ENCODE data around the gene ZNF274. TPM values are rescaled to one million over a fixed set of nuclear protein-coding genes. Genes with fewer than 3 reads are reported as not detected.
A peak's percentile ranks its signal among the peaks of the same experiment; 100 is the strongest.

The ZNF274 gene
- total and polyA plus RNA-seq, 10 of the 15 experiments (the other 5 are each of a cell fraction or from before 2014, with no cell fraction given), result 2.7 to 17.6 (median 14.3) TPM

DNA sequence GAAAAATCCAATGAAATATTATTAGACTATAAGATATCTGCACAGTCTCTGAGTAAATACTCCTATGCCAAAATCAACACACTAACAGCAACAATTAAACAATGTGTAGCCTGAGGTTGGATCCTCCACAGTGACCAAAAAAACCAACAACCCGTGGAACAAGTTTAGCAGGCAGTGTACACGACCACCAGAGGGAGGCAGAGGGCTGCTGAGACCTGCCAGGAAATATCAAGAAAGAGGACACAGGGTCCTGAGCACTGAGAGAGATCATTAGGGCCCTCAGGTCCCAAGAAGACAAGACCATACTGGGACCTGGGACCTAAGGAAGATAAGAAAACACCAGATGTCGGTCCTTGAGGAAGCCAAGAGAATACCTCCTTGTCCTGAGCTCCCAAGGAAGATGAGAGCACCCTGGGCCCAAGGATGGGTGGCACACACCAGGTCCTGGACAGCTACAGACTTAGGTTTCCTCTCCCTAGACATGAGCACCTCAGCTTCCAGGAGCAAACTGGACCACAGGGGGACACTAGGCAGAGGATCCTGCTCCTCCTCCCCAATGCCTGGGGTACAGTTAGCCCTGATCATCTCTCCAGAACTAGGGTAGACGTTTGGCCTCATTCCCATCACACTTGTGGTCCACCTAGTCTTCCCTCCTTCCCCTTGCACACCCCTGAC is 822 bp upstream of the ZNF274 start:
- POLR2A ChIA-PET, result interaction anchor here (0.7 kb wide), 1 partner anchor 352 kb away, joined by 5 read pairs; no protein-coding TSS in a partner anchor
- SMC1A ChIA-PET (ENCODE audit: uncharacterized antibody, unreplicated experiment), result interaction anchor here (0.6 to 1.4 kb wide), 3 partner anchors 124 to 206 kb away, joined by 3 read pairs; no protein-coding TSS in a partner anchor
- in situ Hi-C loops (cut with MboI), result no loop called here
- RAD21 ChIA-PET (ENCODE audit: unreplicated experiment), result no interaction called here
- peak overlapping the region; percentile 96 for H3K4me2 ChIP-seq (ENCODE audit: control insufficient read depth, insufficient read depth)
- peaks cover 8% of the 10 kb centered on the region for H3K79me2 ChIP-seq (ENCODE audit: control insufficient read depth, insufficient read depth, low read length)
- peaks cover 10% of the 10 kb centered on the region for H3K4me1 ChIP-seq (ENCODE audit: control insufficient read depth, insufficient read depth, low read length)
- no peaks in the 10 kb centered on the region for H4K20me1 ChIP-seq (ENCODE audit: control insufficient read depth, insufficient read depth)
- DNase-seq (ENCODE audit: low read depth, low spot score) (no peak), ATAC-seq (peak; percentile 21), FAIRE-seq (peak; percentile 68)
- peak overlapping the region; percentile 98 for H3K27ac ChIP-seq (ENCODE audit: control insufficient read depth, insufficient read depth)
- TSS peak; percentile 85 for BruUV-seq (replicated peaks)
- H3K9me3 ChIP-seq (replicated peaks; ENCODE audit: control insufficient read depth, insufficient read depth, low read length), result peaks cover 38% of the 10 kb centered on the region
- no peaks in the 10 kb centered on the region for H3K27me3 ChIP-seq (replicated peaks in 1 of 2; ENCODE audit: control insufficient read depth in 2 of 2, insufficient read depth in 2 of 2, low read length in 1 of 2)
- H3K36me3 ChIP-seq (ENCODE audit: control insufficient read depth in 2 of 2, insufficient read depth in 2 of 2, low read length in 1 of 2), result peaks cover 0 to 5% of the 10 kb centered on the region in 2 experiments; a peak in 1 of 4 replicates
- 56% methylated on average over 4 of the region's 4 CpGs for WGBS (ENCODE audit: insufficient coverage, insufficient replicate concordance, low lambda C conversion rate, missing lambda C conversion rate)
- H2AFZ ChIP-seq (ENCODE audit: control insufficient read depth, low read depth, low read length), result peak overlapping the region; percentile 93
- CTCF ChIA-PET, result interaction anchor here (0.6 to 1.4 kb wide), 4 partner anchors 43 to 336 kb away, joined by 3 to 4 read pairs (median 4); no protein-coding TSS in a partner anchor
- intact Hi-C loops (cut with micrococcal nuclease; ENCODE audit: unreplicated experiment), result no loop called here
- peak overlapping the region; percentile 34; the same call in 1 of the 2 replicates for H3K9ac ChIP-seq (ENCODE audit: control insufficient read depth, insufficient read depth, low read length)
- H3K4me3 ChIP-seq, result peak overlapping the region; percentile 67
- peak; percentile 38; the same call in 1 of the 2 replicates for TF ChIP-seq SMC3 (IDR thresholded peaks at IDR 0.05; ENCODE audit: borderline replicate concordance, low read length)
- no peak for TF ChIP-seq TCF12 (IDR thresholded peaks at IDR 0.05; ENCODE audit: low read depth, low read length)
- TF ChIP-seq BRCA1 (IDR thresholded peaks at IDR 0.05; ENCODE audit: low read depth, low read length), result no peak
- no peak for TF ChIP-seq BCL11A (IDR thresholded peaks at IDR 0.05; ENCODE audit: low read depth, low read length)
- no peak for TF ChIP-seq CBFB (IDR thresholded peaks at IDR 0.05; ENCODE audit: low read depth)
- TF ChIP-seq CHD4 (IDR thresholded peaks at IDR 0.05), result no peak
- no peak for TF ChIP-seq MEF2B (IDR thresholded peaks at IDR 0.05; ENCODE audit: partially characterized antibody, poor library complexity, severe bottlenecking)
- TF ChIP-seq NR2C2 (IDR thresholded peaks at IDR 0.05; ENCODE audit: borderline replicate concordance, control insufficient read depth, insufficient read length, low read depth), result no peak
- no peak for TF ChIP-seq TCF3 (IDR thresholded peaks at IDR 0.05; ENCODE audit: borderline replicate concordance, insufficient read depth, low read depth, low read length)
- TF ChIP-seq JUND (IDR thresholded peaks at IDR 0.05; ENCODE audit: low read depth, low read length), result no peak
- TF ChIP-seq, protein P1, sequence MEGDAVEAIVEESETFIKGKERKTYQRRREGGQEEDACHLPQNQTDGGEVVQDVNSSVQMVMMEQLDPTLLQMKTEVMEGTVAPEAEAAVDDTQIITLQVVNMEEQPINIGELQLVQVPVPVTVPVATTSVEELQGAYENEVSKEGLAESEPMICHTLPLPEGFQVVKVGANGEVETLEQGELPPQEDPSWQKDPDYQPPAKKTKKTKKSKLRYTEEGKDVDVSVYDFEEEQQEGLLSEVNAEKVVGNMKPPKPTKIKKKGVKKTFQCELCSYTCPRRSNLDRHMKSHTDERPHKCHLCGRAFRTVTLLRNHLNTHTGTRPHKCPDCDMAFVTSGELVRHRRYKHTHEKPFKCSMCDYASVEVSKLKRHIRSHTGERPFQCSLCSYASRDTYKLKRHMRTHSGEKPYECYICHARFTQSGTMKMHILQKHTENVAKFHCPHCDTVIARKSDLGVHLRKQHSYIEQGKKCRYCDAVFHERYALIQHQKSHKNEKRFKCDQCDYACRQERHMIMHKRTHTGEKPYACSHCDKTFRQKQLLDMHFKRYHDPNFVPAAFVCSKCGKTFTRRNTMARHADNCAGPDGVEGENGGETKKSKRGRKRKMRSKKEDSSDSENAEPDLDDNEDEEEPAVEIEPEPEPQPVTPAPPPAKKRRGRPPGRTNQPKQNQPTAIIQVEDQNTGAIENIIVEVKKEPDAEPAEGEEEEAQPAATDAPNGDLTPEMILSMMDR (IDR thresholded peaks at IDR 0.05 in 2 of 3, conservative IDR thresholded peaks at IDR 0.05 in 1 of 3; ENCODE audit: control insufficient read depth in 2 of 3, extremely low read depth in 1 of 3, insufficient read depth in 1 of 3, low read depth in 3 of 3, low read length in 3 of 3), result peak; percentile 58 to 68 (median 61)
- TF ChIP-seq ZNF24 (IDR thresholded peaks at IDR 0.05), result no peak
- TF ChIP-seq ZBED1 (IDR thresholded peaks at IDR 0.05; ENCODE audit: borderline replicate concordance), result no peak
- TF ChIP-seq SREBF1 (IDR thresholded peaks at IDR 0.05; ENCODE audit: low read length), result no peak
- TF ChIP-seq RAD21 (IDR thresholded peaks at IDR 0.05; ENCODE audit: insufficient read depth, low read depth, low read length), result peak; percentile 58
- TF ChIP-seq MTA2 (IDR thresholded peaks at IDR 0.05; ENCODE audit: low read depth), result no peak
- no peak for TF ChIP-seq NRF1 (conservative IDR thresholded peaks at IDR 0.05; ENCODE audit: low read depth, low read length)
- no peak for TF ChIP-seq CBX3 (IDR thresholded peaks at IDR 0.05; ENCODE audit: borderline replicate concordance, low read depth)
- TF ChIP-seq, protein P2, sequence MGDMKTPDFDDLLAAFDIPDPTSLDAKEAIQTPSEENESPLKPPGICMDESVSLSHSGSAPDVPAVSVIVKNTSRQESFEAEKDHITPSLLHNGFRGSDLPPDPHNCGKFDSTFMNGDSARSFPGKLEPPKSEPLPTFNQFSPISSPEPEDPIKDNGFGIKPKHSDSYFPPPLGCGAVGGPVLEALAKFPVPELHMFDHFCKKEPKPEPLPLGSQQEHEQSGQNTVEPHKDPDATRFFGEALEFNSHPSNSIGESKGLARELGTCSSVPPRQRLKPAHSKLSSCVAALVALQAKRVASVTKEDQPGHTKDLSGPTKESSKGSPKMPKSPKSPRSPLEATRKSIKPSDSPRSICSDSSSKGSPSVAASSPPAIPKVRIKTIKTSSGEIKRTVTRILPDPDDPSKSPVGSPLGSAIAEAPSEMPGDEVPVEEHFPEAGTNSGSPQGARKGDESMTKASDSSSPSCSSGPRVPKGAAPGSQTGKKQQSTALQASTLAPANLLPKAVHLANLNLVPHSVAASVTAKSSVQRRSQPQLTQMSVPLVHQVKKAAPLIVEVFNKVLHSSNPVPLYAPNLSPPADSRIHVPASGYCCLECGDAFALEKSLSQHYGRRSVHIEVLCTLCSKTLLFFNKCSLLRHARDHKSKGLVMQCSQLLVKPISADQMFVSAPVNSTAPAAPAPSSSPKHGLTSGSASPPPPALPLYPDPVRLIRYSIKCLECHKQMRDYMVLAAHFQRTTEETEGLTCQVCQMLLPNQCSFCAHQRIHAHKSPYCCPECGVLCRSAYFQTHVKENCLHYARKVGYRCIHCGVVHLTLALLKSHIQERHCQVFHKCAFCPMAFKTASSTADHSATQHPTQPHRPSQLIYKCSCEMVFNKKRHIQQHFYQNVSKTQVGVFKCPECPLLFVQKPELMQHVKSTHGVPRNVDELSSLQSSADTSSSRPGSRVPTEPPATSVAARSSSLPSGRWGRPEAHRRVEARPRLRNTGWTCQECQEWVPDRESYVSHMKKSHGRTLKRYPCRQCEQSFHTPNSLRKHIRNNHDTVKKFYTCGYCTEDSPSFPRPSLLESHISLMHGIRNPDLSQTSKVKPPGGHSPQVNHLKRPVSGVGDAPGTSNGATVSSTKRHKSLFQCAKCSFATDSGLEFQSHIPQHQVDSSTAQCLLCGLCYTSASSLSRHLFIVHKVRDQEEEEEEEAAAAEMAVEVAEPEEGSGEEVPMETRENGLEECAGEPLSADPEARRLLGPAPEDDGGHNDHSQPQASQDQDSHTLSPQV (IDR thresholded peaks at IDR 0.05), result no peak
- TF ChIP-seq CBX5 (IDR thresholded peaks at IDR 0.05; ENCODE audit: low read depth), result no peak; the same call in 1 of the 2 replicates
